ENCODE data around the gene SLC35F6. TPM values are rescaled to one million over a fixed set of nuclear protein-coding genes. Genes with fewer than 3 reads are reported as not detected.
"Not testable (repeated sequence)": the region's sequence is repeated elsewhere in the genome, so short reads cannot be mapped to it uniquely, and the experiment has no call there.

Gene SLC35F6
- total RNA-seq, 1 donor, result 30.3 TPM

GRCh38 chr2:26809876-26810577, 45.9 kb downstream of the SLC35F6 start:
- no peaks in the 10 kb centered on the region for H3K9me3 ChIP-seq (ENCODE audit: low read depth, low read length)
- H3K4me3 ChIP-seq (ENCODE audit: low read length), result no peak overlapping the region
- peaks cover 14% of the 10 kb centered on the region for H3K4me1 ChIP-seq (ENCODE audit: insufficient read depth, low read length)
- no peaks in the 10 kb centered on the region for H3K27me3 ChIP-seq (ENCODE audit: insufficient read depth, low read length)

DNA sequence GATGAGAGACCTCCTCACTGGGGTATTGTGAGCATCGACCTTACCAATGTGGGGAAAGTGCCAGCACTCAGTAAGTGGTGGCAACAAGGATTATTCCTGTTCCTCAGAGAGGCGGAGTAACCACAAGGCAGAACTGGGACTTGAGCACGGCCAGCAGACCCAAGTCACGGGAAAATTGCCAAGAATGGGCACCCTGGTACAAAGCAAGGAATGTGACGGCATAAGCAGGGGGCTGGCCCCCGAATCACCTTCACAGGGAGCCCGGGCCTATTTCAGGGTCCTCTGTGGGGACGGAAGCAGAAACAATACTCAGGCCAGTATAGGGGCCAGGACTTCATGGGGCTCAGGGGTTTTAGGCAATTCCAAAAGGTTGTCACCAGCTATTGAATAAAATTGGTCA, 47.2 kb downstream of the SLC35F6 start:
- Histone ChIP-seq H3K9me3 (ENCODE audit: low read depth, low read length) (no peaks in the 10 kb centered on the region), H3K4me3 (ENCODE audit: low read length) (no peak overlapping the region), H3K4me1 (ENCODE audit: insufficient read depth, low read length) (peaks cover 14% of the 10 kb centered on the region), H3K27me3 (ENCODE audit: insufficient read depth, low read length) (no peaks in the 10 kb centered on the region)

DNA sequence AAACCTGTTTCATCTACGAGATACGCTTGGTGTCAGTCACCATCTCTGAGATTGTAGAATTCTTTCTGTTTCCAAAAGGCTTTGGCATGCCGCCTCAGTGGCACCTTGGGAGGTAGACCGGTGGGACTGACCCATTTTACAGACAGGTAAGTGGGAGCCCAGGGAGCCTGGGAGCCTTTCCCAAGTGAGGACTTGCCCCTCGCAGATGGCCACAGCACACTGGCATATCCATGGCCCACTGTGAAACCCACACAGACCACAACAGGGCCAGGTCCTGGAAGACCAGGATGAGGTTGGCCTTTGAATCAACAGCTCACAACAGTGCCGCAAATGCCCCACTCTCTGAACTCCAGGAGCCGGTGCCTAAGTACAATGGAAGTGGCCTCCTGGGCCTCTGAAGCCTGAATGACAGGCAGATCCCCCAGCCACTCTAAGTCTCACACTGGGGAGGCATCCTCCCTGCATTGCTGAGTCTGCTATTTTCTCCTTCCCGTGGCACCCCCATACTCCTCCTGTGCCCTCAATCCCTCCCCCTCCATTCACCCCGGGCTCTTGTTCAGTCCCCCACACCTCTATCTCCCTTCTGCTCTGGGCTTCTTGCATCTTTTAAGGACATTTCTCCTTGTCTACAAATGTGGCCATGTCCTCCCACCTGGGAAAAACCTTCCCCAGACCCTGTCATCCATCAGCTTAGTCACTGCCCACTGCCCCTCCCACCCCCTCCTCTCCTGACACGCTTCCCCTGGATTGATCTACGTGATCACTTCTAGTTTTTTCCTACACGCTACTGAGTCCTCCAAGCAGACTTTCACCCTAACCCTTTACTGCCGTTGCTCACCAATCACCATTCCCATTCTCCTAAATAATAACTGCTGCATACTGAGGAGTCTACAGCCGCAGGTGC, 48.0 kb downstream of the SLC35F6 start:
- H3K9me3 ChIP-seq (ENCODE audit: low read depth, low read length), result no peaks in the 10 kb centered on the region
- H3K27me3 ChIP-seq (ENCODE audit: insufficient read depth, low read length), result no peaks in the 10 kb centered on the region
- peaks cover 14% of the 10 kb centered on the region for H3K4me1 ChIP-seq (ENCODE audit: insufficient read depth, low read length)
- H3K4me3 ChIP-seq (ENCODE audit: low read length), result no peak overlapping the region

GRCh38 chr2:26812731-26813130, 48.6 kb downstream of the SLC35F6 start:
- Histone ChIP-seq H3K4me3 (ENCODE audit: low read length) (no peak overlapping the region), H3K27me3 (ENCODE audit: insufficient read depth, low read length) (no peaks in the 10 kb centered on the region), H3K9me3 (ENCODE audit: low read depth, low read length) (no peaks in the 10 kb centered on the region), H3K4me1 (ENCODE audit: insufficient read depth, low read length) (peaks cover 14% of the 10 kb centered on the region)

- peaks cover 14% of the 10 kb centered on the region for H3K4me1 ChIP-seq (ENCODE audit: insufficient read depth, low read length)
- not testable (repeated sequence) for H3K27me3 ChIP-seq (ENCODE audit: insufficient read depth, low read length); H3K4me3 ChIP-seq (ENCODE audit: low read length); H3K9me3 ChIP-seq (ENCODE audit: low read depth, low read length)
Measured at GRCh38 chr2:26814072-26814765, 50.1 kb downstream of the SLC35F6 start.

DNA sequence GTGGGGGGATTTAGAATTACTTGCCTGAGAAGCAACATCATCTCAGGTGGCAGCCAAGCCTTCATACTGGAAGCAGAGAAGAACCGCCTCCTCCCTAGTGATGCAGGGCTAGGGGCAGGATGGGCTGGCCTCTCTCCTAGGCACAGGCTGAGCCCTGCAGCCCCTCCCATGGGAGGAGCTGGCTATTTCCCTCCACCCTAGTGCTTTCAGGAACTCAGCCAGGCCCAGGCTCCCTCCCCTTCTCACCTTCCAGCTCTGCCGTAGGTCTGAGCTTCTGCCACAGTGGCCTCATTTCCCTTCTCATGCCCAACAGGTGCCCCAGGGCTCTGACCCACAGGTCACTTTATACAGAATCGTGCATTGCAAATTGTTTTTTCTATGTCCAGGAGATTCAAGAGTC, 52.8 kb downstream of the SLC35F6 start:
- H3K4me3 ChIP-seq (ENCODE audit: low read length), result no peak overlapping the region
- H3K27me3 ChIP-seq (ENCODE audit: insufficient read depth, low read length), result no peaks in the 10 kb centered on the region
- no peaks in the 10 kb centered on the region for H3K9me3 ChIP-seq (ENCODE audit: low read depth, low read length)
- no peaks in the 10 kb centered on the region for H3K4me1 ChIP-seq (ENCODE audit: insufficient read depth, low read length)

GRCh38 chr2:26818255-26818654, 54.2 kb downstream of the SLC35F6 start:
- Histone ChIP-seq H3K27me3 (ENCODE audit: insufficient read depth, low read length) (no peaks in the 10 kb centered on the region), H3K4me1 (ENCODE audit: insufficient read depth, low read length) (no peaks in the 10 kb centered on the region), H3K9me3 (ENCODE audit: low read depth, low read length) (no peaks in the 10 kb centered on the region), H3K4me3 (ENCODE audit: low read length) (no peak overlapping the region)

DNA sequence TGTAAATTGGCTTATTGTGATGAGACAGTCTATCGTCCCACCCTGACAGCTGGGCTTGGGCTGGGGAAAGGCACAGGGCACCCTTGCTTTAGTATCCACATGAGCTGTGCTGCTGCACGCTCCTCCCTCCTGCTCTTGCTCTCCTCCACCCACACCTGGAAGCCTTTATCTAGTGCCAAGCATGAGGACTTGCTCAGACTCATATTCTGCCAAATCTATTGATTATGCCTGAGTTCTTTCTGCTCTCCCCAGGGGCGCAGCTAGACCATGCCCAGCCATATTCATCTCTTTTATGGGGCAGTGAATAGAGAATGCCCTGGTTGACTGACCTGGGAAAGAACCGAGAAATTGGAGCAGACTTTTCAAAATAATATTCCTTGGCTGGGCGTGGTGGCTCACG, 54.9 kb downstream of the SLC35F6 start:
- Histone ChIP-seq H3K9me3 (ENCODE audit: low read depth, low read length) (no peaks in the 10 kb centered on the region), H3K4me3 (ENCODE audit: low read length) (no peak overlapping the region), H3K27me3 (ENCODE audit: insufficient read depth, low read length) (no peaks in the 10 kb centered on the region), H3K4me1 (ENCODE audit: insufficient read depth, low read length) (no peaks in the 10 kb centered on the region)

- Histone ChIP-seq H3K4me3 (ENCODE audit: low read length) (no peak overlapping the region), H3K9me3 (ENCODE audit: low read depth, low read length) (no peaks in the 10 kb centered on the region), H3K27me3 (ENCODE audit: insufficient read depth, low read length) (no peaks in the 10 kb centered on the region), H3K4me1 (ENCODE audit: insufficient read depth, low read length) (no peaks in the 10 kb centered on the region)
Measured at GRCh38 chr2:26820932-26821331, 56.8 kb downstream of the SLC35F6 start.

GRCh38 chr2:26822877-26823276, 58.8 kb downstream of the SLC35F6 start:
- Histone ChIP-seq H3K4me3 (ENCODE audit: low read length) (no peak overlapping the region), H3K27me3 (ENCODE audit: insufficient read depth, low read length) (no peaks in the 10 kb centered on the region), H3K4me1 (ENCODE audit: insufficient read depth, low read length) (no peaks in the 10 kb centered on the region), H3K9me3 (ENCODE audit: low read depth, low read length) (no peaks in the 10 kb centered on the region)

Other genes with a start within 250 kb of the SLC35F6 start
- gene CIB4, start 122.9 kb upstream of the SLC35F6 start, total RNA-seq, result not detected
- gene KCNK3, start 71.6 kb upstream of the SLC35F6 start, total RNA-seq, result 0.21 TPM
- gene CENPA, start 21.8 kb downstream of the SLC35F6 start, total RNA-seq, result 0.63 TPM
- gene DPYSL5, start 83.8 kb downstream of the SLC35F6 start, total RNA-seq, result not detected
- gene MAPRE3, start 206.4 kb downstream of the SLC35F6 start, total RNA-seq, result 0.42 TPM